Uterus (tissue), 4 donors: Measurements from ENCODE around the gene PMM2. TPM values are rescaled to one million over a fixed set of nuclear protein-coding genes. Genes with fewer than 3 reads are reported as not detected.

Source experiments
- DNase-seq, 2 donors: peaks; one replicate each; pipeline ENCODE4 v3.0.0-alpha.2; 2019 to 2020
- H3K27ac ChIP-seq, 2 donors: fragments of 200-600 bp; sonication (generic); 1 replicate in 1 of 2; 2 replicates in 1 of 2; pipeline ENCODE4 v1.5.1; 2016 to 2018
- H3K27me3 ChIP-seq, 2 donors: fragments of 200-600 bp; sonication (generic); one replicate each; pipeline ENCODE4 v1.5.1; 2018 to 2019; ENCODE audit warnings: control low read depth in 1 of 2
- H3K36me3 ChIP-seq, 2 donors: fragments of 200-600 bp; sonication (generic); one replicate each; pipeline ENCODE4 v1.5.1; 2019; ENCODE audit warnings: control low read depth in 1 of 2
- H3K4me1 ChIP-seq, 2 donors: fragments of 200-600 bp; sonication (generic); one replicate each; pipeline ENCODE4 v1.5.1; 2018 to 2019; ENCODE audit warnings: control low read depth in 1 of 2
- H3K4me3 ChIP-seq, 2 donors: fragments of 200-600 bp; sonication (generic); 1 replicate in 1 of 2; 2 replicates in 1 of 2; pipeline ENCODE4 v1.5.1; 2018 to 2019; ENCODE audit warnings: mild to moderate bottlenecking in 1 of 2
- H3K9me3 ChIP-seq, 2 donors: fragments of 200-600 bp; sonication (generic); one replicate each; pipeline ENCODE4 v1.5.1; 2019; ENCODE audit warnings: control low read depth in 1 of 2
- CTCF ChIP-seq, 4 experiments: fragments of 200-600 bp in 2 of 4; fragments of 450-650 bp in 2 of 4; sonication (generic) in 2 of 4; IDR thresholded peaks; one replicate each; pipeline ENCODE4 v1.5.1; 2016 to 2019; ENCODE audit warnings: antibody characterized with exemption in 4 of 4, mild to moderate bottlenecking in 2 of 4, moderate library complexity in 1 of 4
- POLR2A ChIP-seq, 2 donors: fragments of 450-650 bp; IDR thresholded peaks; one replicate each; pipeline ENCODE4 v1.6.1; 2016; ENCODE audit warnings: antibody characterized with exemption in 2 of 2, mild to moderate bottlenecking in 1 of 2, moderate library complexity in 1 of 2
- intact Hi-C: fragments of 100-400 bp; cut with DNase I; formaldehyde crosslinking; loops from one replicate; pipeline ENCODE4 v1.15.1; 2023; ENCODE audit warnings: low total_unique reads
- total RNA-seq, 4 donors: library from RNA; depleted of rRNA in 3 of 4; stranded (reverse); fragments of >200 nt in 3 of 4; gene quantifications; one replicate each; pipeline versions ENCODE4 v1.1.0 to v1.2.4, GENCODE V29; 2014 to 2023
- donor health status: DM: yes; HTN: yes; CAD: no.

PMM2 gene
- total RNA-seq, 4 donors from 2014 or later, result 19.0 to 41.6 (median 27.5) TPM

- no peak for DNase-seq
- Histone ChIP-seq H3K27me3 (no peaks in the 10 kb centered on the region), H3K4me3 (no peak overlapping the region), H3K27ac (no peak overlapping the region), H3K9me3 (no peaks in the 10 kb centered on the region), H3K36me3 (no peaks in the 10 kb centered on the region), H3K4me1 (no peaks in the 10 kb centered on the region)
- no peak for TF ChIP-seq POLR2A (IDR thresholded peaks at IDR 0.05)
- no peak for TF ChIP-seq CTCF (IDR thresholded peaks at IDR 0.05)
- intact Hi-C loops, result no loop called here
Observed at GRCh38 chr16:8894736-8895334, 97.2 kb downstream of the PMM2 start.

- intact Hi-C loops, result no loop called here
- no peaks in the 10 kb centered on the region for H3K4me1 ChIP-seq
- TF ChIP-seq POLR2A (IDR thresholded peaks at IDR 0.05), result no peak
- no peak for TF ChIP-seq CTCF (IDR thresholded peaks at IDR 0.05)
- H3K9me3 ChIP-seq, result no peaks in the 10 kb centered on the region
- no peak overlapping the region for H3K27ac ChIP-seq
- no peaks in the 10 kb centered on the region for H3K27me3 ChIP-seq
- no peak for DNase-seq
- H3K4me3 ChIP-seq, result no peak overlapping the region
- H3K36me3 ChIP-seq, result no peaks in the 10 kb centered on the region
Observed at GRCh38 chr16:8898660-8899318, 101.2 kb downstream of the PMM2 start.

Other genes starting within 250 kb of the PMM2 start
- gene TMEM114, start 207.3 kb upstream of the PMM2 start, total RNA-seq, result not detected
- 10 to 100 TPM; 20.2 to 70.3 (median 45.4) TPM for gene METTL22, start 176.1 kb upstream of the PMM2 start, total RNA-seq
- 10 to 100 TPM in 1 of 4 donors, 1 to 10 TPM in 3; 1.0 to 11.0 (median 6.7) TPM for gene ABAT, start 123.2 kb upstream of the PMM2 start, total RNA-seq
- 1 to 10 TPM; 6.1 to 9.1 (median 8.3) TPM for gene TMEM186, start 200 bp upstream of the PMM2 start, total RNA-seq
- 10 to 100 TPM; 20.0 to 79.2 (median 67.4) TPM for gene CARHSP1, start 71.2 kb downstream of the PMM2 start, total RNA-seq
- gene LITAFD, start 84.5 kb downstream of the PMM2 start, total RNA-seq, result not detected
- 100 to 1,000 TPM in 2 of 4 donors, 10 to 100 TPM in 2; 20.9 to 223 (median 122) TPM for gene USP7, start 166.1 kb downstream of the PMM2 start, total RNA-seq